Measurements from ENCODE around the gene UBE2Z.

GRCh38 chr17:48973806-48974205 lies 65.6 kb downstream of the UBE2Z start:
- no peak for TF ChIP-seq CTCF (IDR thresholded peaks at IDR 0.05; ENCODE audit: extremely low read depth in 1 of 2, insufficient read depth in 1 of 2, low read depth in 1 of 2, low read length in 2 of 2)
- TF ChIP-seq JUN (IDR thresholded peaks at IDR 0.05; ENCODE audit: borderline replicate concordance, insufficient read depth, insufficient read length, low read depth) = no peak
- no peak for TF ChIP-seq EZH2 (IDR thresholded peaks at IDR 0.05; ENCODE audit: borderline replicate concordance, low read depth, low read length, severe bottlenecking)
- TF ChIP-seq POLR2A (IDR thresholded peaks at IDR 0.05; ENCODE audit: low read depth, low read length) = no peak
- TF ChIP-seq POLR2AphosphoS5 (IDR thresholded peaks at IDR 0.05; ENCODE audit: insufficient read depth, low read depth, low read length) = no peak
- no peak for TF ChIP-seq MAX (IDR thresholded peaks at IDR 0.05; ENCODE audit: insufficient read depth, insufficient read length)

All from endothelial cell of umbilical vein (primary cell).